Chondrocyte (in vitro differentiated cells): ENCODE results near the gene ARHGEF25. TPM values are rescaled to one million over a fixed set of nuclear protein-coding genes. Genes with fewer than 3 reads are reported as not detected.
"Not testable (repeated sequence)": the region's sequence is repeated elsewhere in the genome, so short reads cannot be mapped to it uniquely, and the experiment has no call there.

Experiments
- DNase-seq: peaks from one replicate; pipeline ENCODE4 v3.0.0; 2021; ENCODE audit warnings: mixed read lengths, low spot score
- H3K27ac Mint-ChIP-seq: one replicate; pipeline ENCODE4 v1.8.0; 2021; ENCODE audit warnings: mild to moderate bottlenecking, moderate library complexity, mixed read lengths; ENCODE audit not compliant: unreplicated experiment
- H3K27me3 Mint-ChIP-seq: 2 replicates; pipeline ENCODE4 v1.8.0; 2021; ENCODE audit warnings: low read depth, mixed read lengths
- H3K36me3 Mint-ChIP-seq: 2 replicates; pipeline ENCODE4 v1.8.0; 2021; ENCODE audit warnings: low read depth, mixed read lengths
- H3K4me1 Mint-ChIP-seq: 2 replicates; pipeline ENCODE4 v1.8.0; 2021; ENCODE audit warnings: low read depth, mild to moderate bottlenecking, mixed read lengths
- H3K4me3 Mint-ChIP-seq: one replicate; pipeline ENCODE4 v1.8.0; 2021; ENCODE audit warnings: mild to moderate bottlenecking, moderate library complexity, mixed read lengths; ENCODE audit not compliant: unreplicated experiment
- H3K9me3 Mint-ChIP-seq: 2 replicates; pipeline ENCODE4 v1.8.0; 2021; ENCODE audit warnings: low read depth, mixed read lengths
- total RNA-seq: library from RNA; stranded (reverse); gene quantifications from 3 replicates; pipeline ENCODE4 v1.2.1, GENCODE V29; 2021
- TF ChIP-seq, protein P1 (sequence below): fragments of 200-600 bp; sonication (generic); IDR thresholded peaks from 2 replicates; pipeline ENCODE4 v1.5.0; 2021; ENCODE audit warnings: antibody characterized with exemption, mild to moderate bottlenecking, moderate library complexity

ARHGEF25 gene
- total RNA-seq, 1 donor from 2014 or later: 29.0 TPM

DNA sequence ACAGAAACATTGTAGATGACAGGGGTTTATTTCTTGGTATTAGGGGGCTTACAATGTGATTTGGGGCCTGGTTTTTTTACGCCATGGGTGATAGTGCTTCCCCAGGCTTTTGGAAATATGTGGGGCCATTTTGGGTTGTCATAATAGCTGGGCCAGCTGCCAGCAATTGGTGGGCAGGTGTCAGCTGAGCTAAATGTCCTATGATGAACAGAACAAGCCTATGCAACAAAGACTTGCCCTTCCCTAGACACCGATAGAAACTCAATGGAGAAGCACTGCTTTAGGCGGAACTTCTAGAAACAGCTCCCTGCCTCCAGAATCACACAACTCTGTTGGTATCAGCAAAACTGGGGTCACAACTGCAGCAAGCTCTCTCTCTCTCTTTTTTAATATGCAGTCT is 26.9 kb downstream of the ARHGEF25 start:
- Mint-ChIP-seq H3K4me1 (peaks cover 5% of the 10 kb centered on the region), H3K36me3 (no peaks in the 10 kb centered on the region), H3K27me3 (peaks cover 31% of the 10 kb centered on the region), H3K9me3 (no peaks in the 10 kb centered on the region), H3K4me3 (no peak overlapping the region), H3K27ac (no peak overlapping the region)
- TF ChIP-seq, protein P1, sequence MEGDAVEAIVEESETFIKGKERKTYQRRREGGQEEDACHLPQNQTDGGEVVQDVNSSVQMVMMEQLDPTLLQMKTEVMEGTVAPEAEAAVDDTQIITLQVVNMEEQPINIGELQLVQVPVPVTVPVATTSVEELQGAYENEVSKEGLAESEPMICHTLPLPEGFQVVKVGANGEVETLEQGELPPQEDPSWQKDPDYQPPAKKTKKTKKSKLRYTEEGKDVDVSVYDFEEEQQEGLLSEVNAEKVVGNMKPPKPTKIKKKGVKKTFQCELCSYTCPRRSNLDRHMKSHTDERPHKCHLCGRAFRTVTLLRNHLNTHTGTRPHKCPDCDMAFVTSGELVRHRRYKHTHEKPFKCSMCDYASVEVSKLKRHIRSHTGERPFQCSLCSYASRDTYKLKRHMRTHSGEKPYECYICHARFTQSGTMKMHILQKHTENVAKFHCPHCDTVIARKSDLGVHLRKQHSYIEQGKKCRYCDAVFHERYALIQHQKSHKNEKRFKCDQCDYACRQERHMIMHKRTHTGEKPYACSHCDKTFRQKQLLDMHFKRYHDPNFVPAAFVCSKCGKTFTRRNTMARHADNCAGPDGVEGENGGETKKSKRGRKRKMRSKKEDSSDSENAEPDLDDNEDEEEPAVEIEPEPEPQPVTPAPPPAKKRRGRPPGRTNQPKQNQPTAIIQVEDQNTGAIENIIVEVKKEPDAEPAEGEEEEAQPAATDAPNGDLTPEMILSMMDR: no peak
- DNase-seq: no peak

DNA sequence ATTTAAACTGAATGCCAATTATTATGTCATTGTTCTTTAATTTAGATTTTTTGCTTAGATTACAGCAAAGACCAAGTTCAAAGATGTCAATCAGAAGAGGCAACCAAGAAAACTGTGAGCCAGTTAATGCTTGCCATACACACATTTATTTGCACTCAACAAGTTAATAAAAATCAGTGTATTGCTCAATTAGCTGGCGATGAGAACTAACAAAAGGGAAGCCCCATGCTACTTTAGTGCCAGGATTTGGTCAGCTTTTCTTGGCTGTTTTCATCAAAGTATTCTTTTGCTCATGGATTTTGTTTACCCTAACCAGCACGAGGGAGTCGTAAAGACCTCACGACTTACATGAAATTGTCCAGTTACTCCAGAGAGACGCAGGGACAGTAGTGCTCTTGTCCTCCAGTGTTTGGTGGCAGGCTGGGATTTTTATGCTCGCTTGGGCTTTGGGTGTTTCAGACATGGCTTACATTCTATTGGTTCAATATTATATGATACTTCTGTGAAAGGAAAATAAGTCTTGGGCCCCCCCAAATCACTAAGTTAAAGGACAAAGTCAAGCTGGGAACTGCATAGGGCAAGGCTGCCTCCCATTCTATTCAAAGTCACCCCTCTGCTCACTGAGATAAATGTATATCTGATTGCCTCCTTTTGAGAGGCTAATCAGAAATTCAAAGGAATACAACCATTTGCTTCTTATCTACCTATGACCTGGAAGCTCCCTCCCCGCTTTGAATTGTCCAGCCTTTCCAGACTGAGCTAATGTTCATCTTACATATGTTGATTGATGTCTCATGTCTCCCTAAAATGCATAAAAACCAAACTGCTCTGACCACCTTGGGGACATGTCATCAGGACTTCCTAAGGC is 29.2 kb downstream of the ARHGEF25 start:
- H3K36me3 Mint-ChIP-seq: no peaks in the 10 kb centered on the region
- no peak overlapping the region for H3K4me3 Mint-ChIP-seq
- TF ChIP-seq, protein P1: no peak
- no peak overlapping the region for H3K27ac Mint-ChIP-seq
- H3K27me3 Mint-ChIP-seq: peaks cover 31% of the 10 kb centered on the region
- H3K9me3 Mint-ChIP-seq: no peaks in the 10 kb centered on the region
- no peak for DNase-seq
- no peaks in the 10 kb centered on the region for H3K4me1 Mint-ChIP-seq

DNA sequence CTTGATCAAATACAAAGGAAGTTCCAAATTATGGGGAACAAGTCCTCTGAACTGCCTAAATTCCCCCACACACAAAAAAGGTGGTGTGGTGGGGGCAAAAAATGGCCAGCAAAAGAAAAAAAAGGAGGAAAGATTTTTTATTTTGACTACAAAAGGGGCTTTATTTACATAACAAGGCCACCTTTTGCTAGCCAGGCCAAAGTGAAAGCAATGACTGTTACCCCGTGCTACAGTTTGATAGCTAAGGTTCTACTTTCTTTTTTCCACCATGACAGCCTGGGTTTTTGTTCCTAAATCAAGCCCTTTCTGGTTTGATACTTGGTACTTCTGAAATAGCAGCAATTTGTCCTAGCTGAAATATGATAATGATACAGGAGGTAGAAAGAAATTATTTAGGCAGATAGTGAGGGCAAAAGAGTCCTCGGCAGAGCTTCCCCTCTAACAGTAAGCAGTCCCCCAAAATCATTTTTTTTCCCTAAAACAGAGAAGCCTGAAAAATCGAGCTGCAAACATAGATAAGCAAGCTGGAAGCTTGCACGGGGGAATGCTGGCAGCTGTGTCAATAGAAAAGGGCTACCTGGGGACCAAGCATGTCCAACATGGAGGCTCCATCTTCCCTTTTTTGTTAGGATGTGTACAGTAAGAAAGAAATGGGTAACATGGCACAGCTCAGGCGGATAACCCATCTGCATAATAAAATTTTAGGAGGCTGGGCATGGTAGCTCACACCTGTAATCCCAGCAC is 30.6 kb downstream of the ARHGEF25 start:
- Mint-ChIP-seq H3K4me1 (no peaks in the 10 kb centered on the region), H3K36me3 (no peaks in the 10 kb centered on the region), H3K4me3 (no peak overlapping the region), H3K27ac (no peak overlapping the region), H3K9me3 (peaks cover 3% of the 10 kb centered on the region), H3K27me3 (peaks cover 29% of the 10 kb centered on the region)
- DNase-seq: no peak
- TF ChIP-seq, protein P1: no peak

DNA sequence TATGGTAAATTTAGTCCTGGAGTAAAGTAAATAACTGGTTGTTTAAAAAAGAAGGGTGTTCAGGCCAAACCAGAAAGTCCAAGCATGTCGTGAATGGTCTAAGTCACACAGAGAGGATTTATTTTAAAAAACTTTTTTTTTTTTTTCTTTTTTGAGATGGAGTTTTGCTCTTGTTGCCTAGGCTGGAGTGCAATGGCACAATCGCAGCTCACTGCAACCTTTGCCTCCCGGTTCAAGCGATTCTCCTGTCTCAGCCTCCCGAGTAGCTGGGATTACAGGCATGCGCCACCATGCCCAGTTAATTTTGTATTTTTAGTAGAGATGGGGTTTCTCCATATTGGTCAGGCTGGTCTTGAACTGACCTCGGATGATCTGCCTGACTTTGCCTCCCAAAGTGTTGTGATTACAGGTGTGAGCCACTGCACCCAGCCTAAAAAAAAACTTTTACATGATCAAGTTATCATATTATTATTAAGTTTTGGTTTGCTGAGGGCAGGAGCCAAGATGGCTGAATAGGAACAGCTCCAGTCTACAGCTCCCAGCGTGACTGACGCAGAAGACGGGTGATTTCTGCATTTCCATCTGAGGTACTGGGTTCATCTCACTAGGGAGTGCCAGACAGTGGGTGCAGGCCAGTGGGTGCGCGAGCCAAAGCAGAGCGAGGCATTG is 34.9 kb downstream of the ARHGEF25 start:
- not testable (repeated sequence) for H3K27ac Mint-ChIP-seq, H3K4me3 Mint-ChIP-seq, H3K36me3 Mint-ChIP-seq, H3K27me3 Mint-ChIP-seq, DNase-seq, H3K9me3 Mint-ChIP-seq, H3K4me1 Mint-ChIP-seq

- H3K9me3 Mint-ChIP-seq, H3K4me3 Mint-ChIP-seq, H3K4me1 Mint-ChIP-seq, H3K27me3 Mint-ChIP-seq, H3K36me3 Mint-ChIP-seq, DNase-seq, H3K27ac Mint-ChIP-seq: not testable (repeated sequence)
Measured at GRCh38 chr12:57646659-57647049, 35.4 kb downstream of the ARHGEF25 start.

DNA sequence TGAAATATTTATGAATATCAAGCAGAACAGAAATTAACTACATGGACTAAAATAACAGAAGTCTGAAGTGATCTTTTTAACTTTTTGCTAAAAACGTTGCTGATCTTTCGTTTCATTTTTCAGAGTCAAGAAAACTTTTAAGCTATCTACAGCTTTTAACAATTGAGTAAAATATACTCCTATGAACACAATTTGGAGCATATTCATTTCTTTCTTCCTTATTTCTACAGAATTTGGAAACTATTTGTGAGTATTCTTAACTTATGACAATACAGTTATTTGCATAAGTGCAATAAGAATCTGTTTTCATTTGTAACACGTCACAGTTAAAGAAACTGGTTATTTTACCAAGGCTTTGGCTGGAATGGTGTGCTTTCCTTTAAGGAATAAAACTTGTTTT is 42.8 kb downstream of the ARHGEF25 start:
- DNase-seq: no peak
- Mint-ChIP-seq H3K27ac (no peak overlapping the region), H3K27me3 (peaks cover 23% of the 10 kb centered on the region), H3K9me3 (peaks cover 6% of the 10 kb centered on the region), H3K4me1 (no peaks in the 10 kb centered on the region), H3K4me3 (no peak overlapping the region), H3K36me3 (no peaks in the 10 kb centered on the region)
- TF ChIP-seq, protein P1: no peak
